ENCODE results near the gene FBXL16. TPM values are rescaled to one million over a fixed set of nuclear protein-coding genes. Genes with fewer than 3 reads are reported as not detected.

Gene FBXL16
- total and polyA plus RNA-seq, 2 donors (not counting 3 experiments of a cell fraction or from before 2014, with no cell fraction given) = 0.07 to 0.22 TPM

DNA sequence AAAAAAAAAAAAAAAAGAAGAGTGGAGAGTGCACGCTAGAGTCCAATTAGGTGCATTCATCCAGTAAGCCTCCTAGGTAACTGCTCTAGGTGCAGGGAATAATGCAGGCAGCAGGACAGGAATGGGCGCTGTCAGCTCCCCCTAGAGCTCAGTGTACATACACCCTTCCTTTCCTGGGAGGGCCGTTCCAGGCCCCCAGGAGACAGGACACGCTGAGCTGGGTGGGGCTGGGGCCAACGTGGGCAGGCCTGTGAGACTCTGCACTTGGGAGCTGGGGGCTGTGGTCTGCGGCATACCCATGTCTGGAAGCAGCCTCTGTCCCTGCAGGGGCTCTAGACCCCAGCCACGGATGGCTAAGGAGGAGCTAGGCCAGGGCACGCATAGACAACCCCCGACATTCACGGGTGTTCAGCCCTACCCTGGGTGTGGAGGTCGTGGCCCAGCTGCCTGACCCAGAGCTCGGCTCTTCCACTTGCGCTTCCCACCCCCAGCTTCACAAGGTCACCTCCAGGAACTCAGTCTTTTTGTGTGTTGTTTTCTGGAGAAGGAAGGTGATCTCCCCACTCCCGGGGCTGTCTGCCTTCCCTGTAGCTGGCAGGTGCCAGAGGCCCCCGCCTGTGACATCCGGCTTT is 14.3 kb upstream of the FBXL16 start:
- Histone ChIP-seq H3K36me3 (ENCODE audit: control insufficient read depth in 2 of 2, extremely low read depth in 1 of 2, insufficient read depth in 2 of 2, low read length in 2 of 2) (no peaks in the 10 kb centered on the region), H3K27ac (ENCODE audit: insufficient read depth, low read depth, low read length) (no peak overlapping the region), H3K9me1 (replicated peaks; ENCODE audit: control insufficient read depth, extremely low read depth, insufficient read depth, low read length) (no peaks in the 10 kb centered on the region), H3K4me2 (ENCODE audit: insufficient read depth, low read length) (peak overlapping the region; percentile 58), H2AFZ (ENCODE audit: low read depth, low read length) (peak overlapping the region; percentile 82), H3K79me2 (ENCODE audit: control insufficient read depth, insufficient read depth, low read length) (no peaks in the 10 kb centered on the region), H3K9ac (replicated peaks; ENCODE audit: extremely low read depth, insufficient read depth, low read length) (peak overlapping the region; percentile 35), H4K20me1 (replicated peaks; ENCODE audit: control insufficient read depth, extremely low read depth, insufficient read depth, low read length) (no peaks in the 10 kb centered on the region), H3K4me1 (ENCODE audit: control insufficient read depth, extremely low read depth, insufficient read depth, low read length) (peaks cover 19% of the 10 kb centered on the region), H3K4me3 (replicated peaks in 1 of 3; ENCODE audit: insufficient read depth in 1 of 3, low read depth in 1 of 3, low read length in 3 of 3) (peak overlapping the region; percentile 49 to 56 (median 55)), H3K27me3 (ENCODE audit: control insufficient read depth in 2 of 2, insufficient read depth in 2 of 2, low read length in 2 of 2) (no peaks in the 10 kb centered on the region), H3K9me3 (replicated peaks; ENCODE audit: control insufficient read depth, insufficient read depth, low read length) (no peaks in the 10 kb centered on the region)
- POLR2A ChIA-PET = no interaction called here
- FAIRE-seq (no peak), DNase-seq (ENCODE audit: low read depth, low spot score) (no peak)
- no peak for TF ChIP-seq EZH2 (IDR thresholded peaks at IDR 0.05; ENCODE audit: borderline replicate concordance, low read depth, low read length, severe bottlenecking)
- TF ChIP-seq, protein P1, sequence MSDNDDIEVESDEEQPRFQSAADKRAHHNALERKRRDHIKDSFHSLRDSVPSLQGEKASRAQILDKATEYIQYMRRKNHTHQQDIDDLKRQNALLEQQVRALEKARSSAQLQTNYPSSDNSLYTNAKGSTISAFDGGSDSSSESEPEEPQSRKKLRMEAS (IDR thresholded peaks at IDR 0.05; ENCODE audit: insufficient read depth, insufficient read length) = no peak
- peak; percentile 16 for TF ChIP-seq POLR2AphosphoS5 (IDR thresholded peaks at IDR 0.05; ENCODE audit: insufficient read depth, low read depth, low read length)
- no peak for TF ChIP-seq JUN (IDR thresholded peaks at IDR 0.05; ENCODE audit: borderline replicate concordance, insufficient read depth, insufficient read length, low read depth)
- no peak for TF ChIP-seq GATA2 (IDR thresholded peaks at IDR 0.05; ENCODE audit: insufficient read depth, insufficient read length, low read depth, low read length)
- no peak for TF ChIP-seq POLR2A (IDR thresholded peaks at IDR 0.05; ENCODE audit: low read depth, low read length)
- no peak for TF ChIP-seq FOS (IDR thresholded peaks at IDR 0.05; ENCODE audit: borderline replicate concordance, insufficient read depth, low read length)
- TF ChIP-seq, protein P2, sequence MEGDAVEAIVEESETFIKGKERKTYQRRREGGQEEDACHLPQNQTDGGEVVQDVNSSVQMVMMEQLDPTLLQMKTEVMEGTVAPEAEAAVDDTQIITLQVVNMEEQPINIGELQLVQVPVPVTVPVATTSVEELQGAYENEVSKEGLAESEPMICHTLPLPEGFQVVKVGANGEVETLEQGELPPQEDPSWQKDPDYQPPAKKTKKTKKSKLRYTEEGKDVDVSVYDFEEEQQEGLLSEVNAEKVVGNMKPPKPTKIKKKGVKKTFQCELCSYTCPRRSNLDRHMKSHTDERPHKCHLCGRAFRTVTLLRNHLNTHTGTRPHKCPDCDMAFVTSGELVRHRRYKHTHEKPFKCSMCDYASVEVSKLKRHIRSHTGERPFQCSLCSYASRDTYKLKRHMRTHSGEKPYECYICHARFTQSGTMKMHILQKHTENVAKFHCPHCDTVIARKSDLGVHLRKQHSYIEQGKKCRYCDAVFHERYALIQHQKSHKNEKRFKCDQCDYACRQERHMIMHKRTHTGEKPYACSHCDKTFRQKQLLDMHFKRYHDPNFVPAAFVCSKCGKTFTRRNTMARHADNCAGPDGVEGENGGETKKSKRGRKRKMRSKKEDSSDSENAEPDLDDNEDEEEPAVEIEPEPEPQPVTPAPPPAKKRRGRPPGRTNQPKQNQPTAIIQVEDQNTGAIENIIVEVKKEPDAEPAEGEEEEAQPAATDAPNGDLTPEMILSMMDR (IDR thresholded peaks at IDR 0.05; ENCODE audit: extremely low read depth in 1 of 2, insufficient read depth in 1 of 2, low read depth in 1 of 2, low read length in 2 of 2) = peak in 1 of 2 donors; percentile 12
- no peak for TF ChIP-seq MYC (IDR thresholded peaks at IDR 0.05; ENCODE audit: low read depth, low read length)
- CTCF ChIA-PET = interaction anchor here (0.7 to 2.6 kb wide), 10 partner anchors 8 to 337 kb away, joined by 3 to 17 read pairs (median 4); partner anchors contain the start of genes CHTF18, CIAO3, RPUSD1 and WDR24
- BruUV-seq (replicated peaks) = no TSS peak
- intact Hi-C loops (cut with micrococcal nuclease) = no loop called here
- dilution Hi-C loops (cut with MboI; ENCODE audit: extremely low pct_ligation_motif_present, low sequenced_read_pairs) = no loop called here
